ENCODE measurements around the gene OXT.

The OXT gene

GRCh38 chr20:3067139-3068014 lies 4.0 kb upstream of the OXT start:
- Histone ChIP-seq H3K4me3 (replicated peaks; ENCODE audit: low read depth, low read length) (no peak overlapping the region), H3K36me3 (ENCODE audit: control insufficient read depth, insufficient read depth, low read length) (no peaks in the 10 kb centered on the region), H3K27me3 (replicated peaks; ENCODE audit: control insufficient read depth, insufficient read depth, low read length) (no peaks in the 10 kb centered on the region; the same call in 1 of the 2 replicates)
- no peak for DNase-seq (ENCODE audit: extremely low read depth, insufficient read length)
- no peak for TF ChIP-seq CTCF (IDR thresholded peaks at IDR 0.05; ENCODE audit: insufficient read depth, low read length, poor library complexity, severe bottlenecking)

- Histone ChIP-seq H3K36me3 (ENCODE audit: control insufficient read depth, insufficient read depth, low read length) (no peaks in the 10 kb centered on the region), H3K4me3 (replicated peaks; ENCODE audit: low read depth, low read length) (no peak overlapping the region), H3K27me3 (replicated peaks; ENCODE audit: control insufficient read depth, insufficient read depth, low read length) (no peaks in the 10 kb centered on the region; the same call in 1 of the 2 replicates)
- no peak for DNase-seq (ENCODE audit: extremely low read depth, insufficient read length)
- TF ChIP-seq CTCF (IDR thresholded peaks at IDR 0.05; ENCODE audit: insufficient read depth, low read length, poor library complexity, severe bottlenecking), result no peak
Measured at GRCh38 chr20:3068075-3068474, 3.3 kb upstream of the OXT start.

GRCh38 chr20:3068986-3069900 lies 2.2 kb upstream of the OXT start:
- no peaks in the 10 kb centered on the region for H3K36me3 ChIP-seq (ENCODE audit: control insufficient read depth, insufficient read depth, low read length)
- no peak overlapping the region for H3K4me3 ChIP-seq (replicated peaks; ENCODE audit: low read depth, low read length)
- TF ChIP-seq CTCF (IDR thresholded peaks at IDR 0.05; ENCODE audit: insufficient read depth, low read length, poor library complexity, severe bottlenecking), result peak; percentile 49
- no peak for DNase-seq (ENCODE audit: extremely low read depth, insufficient read length)
- H3K27me3 ChIP-seq (replicated peaks; ENCODE audit: control insufficient read depth, insufficient read depth, low read length), result no peaks in the 10 kb centered on the region; the same call in 1 of the 2 replicates

- no peaks in the 10 kb centered on the region for H3K36me3 ChIP-seq (ENCODE audit: control insufficient read depth, insufficient read depth, low read length)
- DNase-seq (ENCODE audit: extremely low read depth, insufficient read length), result no peak
- no peak overlapping the region for H3K4me3 ChIP-seq (replicated peaks; ENCODE audit: low read depth, low read length)
- TF ChIP-seq CTCF (IDR thresholded peaks at IDR 0.05; ENCODE audit: insufficient read depth, low read length, poor library complexity, severe bottlenecking), result no peak
- no peaks in the 10 kb centered on the region; the same call in 1 of the 2 replicates for H3K27me3 ChIP-seq (replicated peaks; ENCODE audit: control insufficient read depth, insufficient read depth, low read length)
Measured at GRCh38 chr20:3070725-3071124, 695 bp upstream of the OXT start.

- Histone ChIP-seq H3K27me3 (replicated peaks; ENCODE audit: control insufficient read depth, insufficient read depth, low read length) (no peaks in the 10 kb centered on the region; the same call in 1 of the 2 replicates), H3K36me3 (ENCODE audit: control insufficient read depth, insufficient read depth, low read length) (no peaks in the 10 kb centered on the region), H3K4me3 (replicated peaks; ENCODE audit: low read depth, low read length) (no peak overlapping the region)
- DNase-seq (ENCODE audit: extremely low read depth, insufficient read length), result no peak
- TF ChIP-seq CTCF (IDR thresholded peaks at IDR 0.05; ENCODE audit: insufficient read depth, low read length, poor library complexity, severe bottlenecking), result no peak
Measured at GRCh38 chr20:3071266-3071609, 182 bp upstream of the OXT start.
